ENCODE data around the gene CERS3. TPM values are rescaled to one million over a fixed set of nuclear protein-coding genes. Genes with fewer than 3 reads are reported as not detected.

Gene CERS3
- total and polyA plus RNA-seq, 7 experiments from 2014 or later = 0.27 to 5.5 (median 3.2) TPM

- H3K4me3 Mint-ChIP-seq = no peak overlapping the region
- no peak overlapping the region for H3K27ac ChIP-seq (ENCODE audit: low read depth, low read length)
- H3K36me3 ChIP-seq (ENCODE audit: control insufficient read depth in 2 of 3, insufficient read depth in 3 of 3, low read length in 3 of 3) = no peaks in the 10 kb centered on the region
- H3K36me3 Mint-ChIP-seq = peaks cover 0 to 15% (median 0%) of the 10 kb centered on the region in 5 donors
- peaks cover 0 to 3% (median 0%) of the 10 kb centered on the region in 11 donors for H3K9me3 Mint-ChIP-seq
- intact Hi-C loops (cut with micrococcal nuclease) = no loop called here
- H3K4me3 ChIP-seq (ENCODE audit: low read length) = no peak overlapping the region
- ChIA-PET POLR2A (no interaction called here), CTCF (interaction anchor here (1.6 kb wide), 1 partner anchor 137 kb away, joined by 3 read pairs; no protein-coding TSS in a partner anchor)
- DNase-seq (no peak), ATAC-seq (no peak)
- no peak overlapping the region for H3K27ac Mint-ChIP-seq
- H3K4me1 Mint-ChIP-seq = peaks cover 0 to 15% (median 5%) of the 10 kb centered on the region in 7 donors
- H3K4me1 ChIP-seq (ENCODE audit: control insufficient read depth in 2 of 2, insufficient read depth in 2 of 2, low read length in 2 of 2) = no peaks in the 10 kb centered on the region
- no peaks in the 10 kb centered on the region for H3K27me3 ChIP-seq (ENCODE audit: control insufficient read depth in 2 of 2, insufficient read depth in 2 of 2, low read length in 2 of 2)
- no peaks in the 10 kb centered on the region for H3K27me3 Mint-ChIP-seq
- H3K9me3 ChIP-seq (ENCODE audit: control insufficient read depth in 2 of 3, low read length in 3 of 3) = no peaks in the 10 kb centered on the region
Observed at GRCh38 chr15:100434038-100434437, 94.7 kb downstream of the CERS3 start.

- H3K9me3 ChIP-seq (ENCODE audit: control insufficient read depth in 2 of 3, low read length in 3 of 3) = no peaks in the 10 kb centered on the region
- no peak overlapping the region for H3K27ac Mint-ChIP-seq
- no peaks in the 10 kb centered on the region for H3K27me3 Mint-ChIP-seq
- intact Hi-C loops (cut with micrococcal nuclease) = no loop called here
- H3K27ac ChIP-seq (ENCODE audit: low read depth, low read length) = no peak overlapping the region
- no peaks in the 10 kb centered on the region for H3K4me1 ChIP-seq (ENCODE audit: control insufficient read depth in 2 of 2, insufficient read depth in 2 of 2, low read length in 2 of 2)
- ChIA-PET POLR2A (no interaction called here), CTCF (interaction anchor here (1.6 kb wide), 1 partner anchor 138 kb away, joined by 3 read pairs; no protein-coding TSS in a partner anchor)
- peaks cover 0 to 3% (median 0%) of the 10 kb centered on the region in 11 donors for H3K9me3 Mint-ChIP-seq
- H3K36me3 ChIP-seq (ENCODE audit: control insufficient read depth in 2 of 3, insufficient read depth in 3 of 3, low read length in 3 of 3) = no peaks in the 10 kb centered on the region
- H3K36me3 Mint-ChIP-seq = peaks cover 0 to 21% (median 0%) of the 10 kb centered on the region in 5 donors
- DNase-seq (no peak), ATAC-seq (no peak)
- H3K4me3 Mint-ChIP-seq = no peak overlapping the region
- no peak overlapping the region for H3K4me3 ChIP-seq (ENCODE audit: low read length)
- no peaks in the 10 kb centered on the region for H3K27me3 ChIP-seq (ENCODE audit: control insufficient read depth in 2 of 2, insufficient read depth in 2 of 2, low read length in 2 of 2)
- H3K4me1 Mint-ChIP-seq = peaks cover 0 to 13% (median 3%) of the 10 kb centered on the region in 7 donors
Observed at GRCh38 chr15:100433304-100433703, 95.4 kb downstream of the CERS3 start.

- no peaks in the 10 kb centered on the region for H3K9me3 ChIP-seq (ENCODE audit: control insufficient read depth in 2 of 3, low read length in 3 of 3)
- no peak overlapping the region for H3K4me3 ChIP-seq (ENCODE audit: low read length)
- no peak overlapping the region for H3K27ac ChIP-seq (ENCODE audit: low read depth, low read length)
- Mint-ChIP-seq H3K27me3 (peaks cover 0 to 3% (median 0%) of the 10 kb centered on the region in 5 donors), H3K36me3 (peaks cover 0 to 35% (median 6%) of the 10 kb centered on the region in 5 donors), H3K9me3 (peaks cover 0 to 7% (median 2%) of the 10 kb centered on the region in 11 donors), H3K4me3 (no peak overlapping the region), H3K4me1 (peaks cover 0 to 13% (median 0%) of the 10 kb centered on the region in 7 donors), H3K27ac (no peak overlapping the region)
- no peak for ATAC-seq
- ChIA-PET POLR2A (no interaction called here), CTCF (interaction anchor here (0.7 kb wide), 1 partner anchor 473 kb away, joined by 3 read pairs; no protein-coding TSS in a partner anchor)
- no peaks in the 10 kb centered on the region for H3K27me3 ChIP-seq (ENCODE audit: control insufficient read depth in 2 of 2, insufficient read depth in 2 of 2, low read length in 2 of 2)
- intact Hi-C loops (cut with micrococcal nuclease) = no loop called here
- no peak for DNase-seq
- no peaks in the 10 kb centered on the region for H3K4me1 ChIP-seq (ENCODE audit: control insufficient read depth in 2 of 2, insufficient read depth in 2 of 2, low read length in 2 of 2)
- no peaks in the 10 kb centered on the region for H3K36me3 ChIP-seq (ENCODE audit: control insufficient read depth in 2 of 3, insufficient read depth in 3 of 3, low read length in 3 of 3)
Observed at GRCh38 chr15:100430411-100430810, 98.3 kb downstream of the CERS3 start.

- no peaks in the 10 kb centered on the region for H3K4me1 ChIP-seq (ENCODE audit: control insufficient read depth in 2 of 2, insufficient read depth in 2 of 2, low read length in 2 of 2)
- H3K27ac Mint-ChIP-seq = peak overlapping the region in 1 of 9 donors; percentile 22
- POLR2A ChIA-PET = no interaction called here
- no peak overlapping the region for H3K4me3 ChIP-seq (ENCODE audit: low read length)
- intact Hi-C loops (cut with micrococcal nuclease) = no loop called here
- DNase-seq = no peak
- peaks cover 3 to 17% (median 7%) of the 10 kb centered on the region in 11 donors for H3K9me3 Mint-ChIP-seq
- ATAC-seq = no peak
- H3K9me3 ChIP-seq (ENCODE audit: control insufficient read depth in 2 of 3, low read length in 3 of 3) = peaks cover 0 to 10% (median 0%) of the 10 kb centered on the region in 3 experiments
- no peaks in the 10 kb centered on the region for H3K36me3 ChIP-seq (ENCODE audit: control insufficient read depth in 2 of 3, insufficient read depth in 3 of 3, low read length in 3 of 3)
- H3K4me3 Mint-ChIP-seq = no peak overlapping the region
- peaks cover 0 to 3% (median 0%) of the 10 kb centered on the region in 5 donors for H3K27me3 Mint-ChIP-seq
- H3K27ac ChIP-seq (ENCODE audit: low read depth, low read length) = no peak overlapping the region
- H3K36me3 Mint-ChIP-seq = peaks cover 0 to 46% (median 16%) of the 10 kb centered on the region in 5 donors
- H3K4me1 Mint-ChIP-seq = peaks cover 0 to 9% (median 0%) of the 10 kb centered on the region in 7 donors
- no peaks in the 10 kb centered on the region for H3K27me3 ChIP-seq (ENCODE audit: control insufficient read depth in 2 of 2, insufficient read depth in 2 of 2, low read length in 2 of 2)
- CTCF ChIA-PET = no interaction called here
Observed at GRCh38 chr15:100429116-100429728, 99.5 kb downstream of the CERS3 start.

GRCh38 chr15:100426937-100427336, 101.8 kb downstream of the CERS3 start:
- CTCF ChIA-PET = no interaction called here
- POLR2A ChIA-PET = no interaction called here
- Mint-ChIP-seq H3K4me1 (peaks cover 0 to 5% (median 0%) of the 10 kb centered on the region in 7 donors), H3K27me3 (peaks cover 0 to 3% (median 0%) of the 10 kb centered on the region in 5 donors), H3K36me3 (peaks cover 0 to 57% (median 19%) of the 10 kb centered on the region in 5 donors), H3K4me3 (no peak overlapping the region), H3K27ac (no peak overlapping the region), H3K9me3 (peaks cover 6 to 31% (median 17%) of the 10 kb centered on the region in 11 donors)
- Histone ChIP-seq H3K27me3 (ENCODE audit: control insufficient read depth in 2 of 2, insufficient read depth in 2 of 2, low read length in 2 of 2) (no peaks in the 10 kb centered on the region), H3K27ac (ENCODE audit: low read depth, low read length) (no peak overlapping the region), H3K4me3 (ENCODE audit: low read length) (no peak overlapping the region), H3K36me3 (ENCODE audit: control insufficient read depth in 2 of 3, insufficient read depth in 3 of 3, low read length in 3 of 3) (no peaks in the 10 kb centered on the region), H3K9me3 (ENCODE audit: control insufficient read depth in 2 of 3, low read length in 3 of 3) (peaks cover 0 to 14% (median 0%) of the 10 kb centered on the region in 3 experiments), H3K4me1 (ENCODE audit: control insufficient read depth in 2 of 2, insufficient read depth in 2 of 2, low read length in 2 of 2) (no peaks in the 10 kb centered on the region)
- ATAC-seq (no peak), DNase-seq (no peak)
- intact Hi-C loops (cut with micrococcal nuclease) = no loop called here

- Mint-ChIP-seq H3K27ac (no peak overlapping the region), H3K27me3 (peaks cover 0 to 4% (median 0%) of the 10 kb centered on the region in 5 donors), H3K4me3 (no peak overlapping the region), H3K36me3 (peaks cover 0 to 46% (median 26%) of the 10 kb centered on the region in 5 donors), H3K4me1 (peaks cover 0 to 4% (median 0%) of the 10 kb centered on the region in 7 donors), H3K9me3 (peaks cover 0 to 32% (median 7%) of the 10 kb centered on the region in 11 donors)
- H3K4me1 ChIP-seq (ENCODE audit: control insufficient read depth in 2 of 2, insufficient read depth in 2 of 2, low read length in 2 of 2) = no peaks in the 10 kb centered on the region
- no peak overlapping the region for H3K27ac ChIP-seq (ENCODE audit: low read depth, low read length)
- peaks cover 0 to 9% (median 0%) of the 10 kb centered on the region in 3 experiments for H3K9me3 ChIP-seq (ENCODE audit: control insufficient read depth in 2 of 3, low read length in 3 of 3)
- ATAC-seq = no peak
- no peaks in the 10 kb centered on the region for H3K36me3 ChIP-seq (ENCODE audit: control insufficient read depth in 2 of 3, insufficient read depth in 3 of 3, low read length in 3 of 3)
- ChIA-PET CTCF (no interaction called here), POLR2A (no interaction called here)
- DNase-seq = no peak
- no peaks in the 10 kb centered on the region for H3K27me3 ChIP-seq (ENCODE audit: control insufficient read depth in 2 of 2, insufficient read depth in 2 of 2, low read length in 2 of 2)
- no peak overlapping the region for H3K4me3 ChIP-seq (ENCODE audit: low read length)
- intact Hi-C loops (cut with micrococcal nuclease) = no loop called here
Observed at GRCh38 chr15:100405179-100405578, 123.6 kb downstream of the CERS3 start.

Data from naive thymus-derived CD4-positive, alpha-beta T cell (primary cell).